HepG2 (cell line): ENCODE measurements around the gene TYRP1. TPM values are rescaled to one million over a fixed set of nuclear protein-coding genes. Genes with fewer than 3 reads are reported as not detected.
"Not testable (repeated sequence)": the region's sequence is repeated elsewhere in the genome, so short reads cannot be mapped to it uniquely, and the experiment has no call there.

Experiments used
- ATAC-seq: fragments of 200-7000 bp; cut with Tn5 transposase; 3 replicates; pipeline ENCODE4 v1.9.1; 2020; ENCODE audit warnings: mild to moderate bottlenecking, moderate library complexity
- BruUV-seq: library from RNA; stranded (reverse); fragments of 400-500 nt; replicated peaks from 2 replicates; lab custom pipeline; 2021; lab: Mats Ljungman, UMichigan
- CTCF ChIA-PET: fragments of 300-600 bp; formaldehyde crosslinking; extraction: SDS; loops from one replicate; lab custom pipeline; 2021; ENCODE audit warnings: low total read pairs, inconsistent platforms, low intra/inter-chr PET ratio; lab: Yijun Ruan, JAX
- POLR2A ChIA-PET: fragments of 350-600 bp; sonication (Branson Sonifier 250); formaldehyde crosslinking; loops from one replicate; lab custom pipeline; 2020; ENCODE audit warnings: antibody characterized with exemption, inconsistent platforms; lab: Yijun Ruan, JAX
- DNase-seq: peaks from one replicate; pipeline ENCODE4 v3.0.0-alpha.2; 2015; ENCODE audit warnings: low spot score
- FAIRE-seq: peaks from 3 replicates; lab custom pipeline; 2011; peaks lifted over from hg19 to GRCh38; lab: Jason Lieb, UNC
- H2AFZ ChIP-seq: one replicate; pipeline ENCODE4 v1.6.1; 2011; ENCODE audit warnings: low read length, inconsistent platforms
- H3K27ac ChIP-seq: fragments of 300-600 bp; 3 replicates; pipeline ENCODE4 v1.8.0; 2011; ENCODE audit warnings: mixed run types, mild to moderate bottlenecking, mixed read lengths, low read length, inconsistent platforms; ENCODE audit not compliant: insufficient read depth; ENCODE audit errors: extremely low read length
- H3K27me3 ChIP-seq, 2 experiments: fragments of 200-600 bp in 1 of 2; 2 replicates in 1 of 2; 3 replicates in 1 of 2; pipeline versions ENCODE4 v1.6.0 to v1.8.0; 2011; ENCODE audit warnings: low read length in 2 of 2, mild to moderate bottlenecking in 2 of 2, moderate library complexity in 2 of 2, inconsistent platforms in 1 of 2; ENCODE audit not compliant: insufficient read depth in 2 of 2, control insufficient read depth in 1 of 2
- H3K36me3 ChIP-seq, 2 experiments: fragments of 200-600 bp in 1 of 2; replicated peaks in 1 of 2; 2 replicates in 1 of 2; 3 replicates in 1 of 2; pipeline versions ENCODE4 v1.5.1 to v1.8.0; 2011; ENCODE audit warnings: low read length in 2 of 2, inconsistent platforms in 1 of 2; ENCODE audit not compliant: insufficient read depth in 2 of 2, control insufficient read depth in 1 of 2
- H3K4me1 ChIP-seq: 2 replicates; pipeline ENCODE4 v1.5.1; 2012; ENCODE audit warnings: low read length, inconsistent platforms; ENCODE audit not compliant: insufficient read depth
- H3K4me2 ChIP-seq: 2 replicates; pipeline ENCODE4 v1.6.0; 2011; ENCODE audit warnings: low read depth, low read length, inconsistent platforms
- H3K4me3 ChIP-seq, 3 experiments: fragments of 200-600 bp in 1 of 3; sonication (generic), shearing (Covaris generic) in 1 of 3; replicated peaks in 1 of 3; 2 replicates each; pipeline ENCODE4 v1.5.1; 2011 to 2016; ENCODE audit warnings: low read length in 3 of 3, inconsistent platforms in 2 of 3, low read depth in 2 of 3, mild to moderate bottlenecking in 2 of 3, control low read depth in 1 of 3, mixed read lengths in 1 of 3; ENCODE audit not compliant: insufficient read depth in 1 of 3
- H3K79me2 ChIP-seq: one replicate; pipeline ENCODE4 v1.6.1; 2011; ENCODE audit warnings: low read length, inconsistent platforms; ENCODE audit not compliant: insufficient read depth
- H3K9ac ChIP-seq: 2 replicates; pipeline ENCODE4 v1.6.0; 2011; ENCODE audit warnings: mild to moderate bottlenecking, low read depth, low read length, inconsistent platforms; ENCODE audit not compliant: insufficient read depth
- H3K9me3 ChIP-seq: 2 replicates; pipeline ENCODE4 v1.5.1; 2012; ENCODE audit warnings: mild to moderate bottlenecking, low read length
- H4K20me1 ChIP-seq: 2 replicates; pipeline ENCODE4 v1.6.0; 2011; ENCODE audit warnings: inconsistent platforms, mild to moderate bottlenecking, low read length, moderate library complexity; ENCODE audit not compliant: insufficient read depth
- ELF3 ChIP-seq: IDR thresholded peaks from 2 replicates; pipeline ENCODE4 v1.6.1; 2016; ENCODE audit warnings: missing genetic modification reagents, missing compliant biosample characterization
- IRX3 ChIP-seq: sonication (generic); formaldehyde crosslinking; IDR thresholded peaks from 2 replicates; pipeline ENCODE4 v1.8.1; 2023; ENCODE audit warnings: mild to moderate bottlenecking, low read depth, missing genetic modification reagents, borderline replicate concordance
- KAT8 ChIP-seq: IDR thresholded peaks from 2 replicates; pipeline ENCODE4 v1.6.1; 2016; ENCODE audit warnings: missing genetic modification reagents, missing compliant biosample characterization
- TCF12 ChIP-seq, 2 experiments: fragments of 450-650 bp in 1 of 2; sonication (generic) in 1 of 2; formaldehyde crosslinking in 1 of 2; IDR thresholded peaks; 2 replicates each; pipeline versions ENCODE4 v1.6.1 to v1.8.0; 2017 to 2022; ENCODE audit warnings: antibody characterized with exemption in 1 of 2, mild to moderate bottlenecking in 1 of 2, missing genetic modification reagents in 1 of 2, moderate library complexity in 1 of 2
- ZNF607 ChIP-seq: sonication (generic); formaldehyde crosslinking; IDR thresholded peaks from 2 replicates; pipeline ENCODE4 v1.5.1; 2020; ENCODE audit warnings: missing genetic modification reagents, mild to moderate bottlenecking, borderline replicate concordance
- ZXDC ChIP-seq: sonication (generic); formaldehyde crosslinking; IDR thresholded peaks from 2 replicates; pipeline ENCODE4 v1.5.0; 2020; ENCODE audit warnings: mild to moderate bottlenecking, missing genetic modification reagents
- WGBS: methylation state at CpG from one replicate; pipeline ENCODE4 v1.1.6; 2017; ENCODE audit warnings: low lambda C conversion rate; 5-methylcytosine and 5-hydroxymethylcytosine counted together
- in situ Hi-C: cut with HindIII; loops from 2 replicates; pipeline ENCODE4 v1.10.0; 2017; ENCODE audit warnings: low pct_unique_long_range_greater_than_20kb; ENCODE audit not compliant: extremely low pct_ligation_motif_present
- intact Hi-C: fragments of 100-400 bp; cut with micrococcal nuclease; formaldehyde crosslinking; loops from one replicate; pipeline ENCODE4 v1.10.0; 2022; ENCODE audit not compliant: unreplicated experiment
- polyA plus RNA-seq, 8 experiments: library from polyadenylated mRNA; depleted of rRNA in 3 of 8; stranded (reverse) in 7 of 8; unstranded in 1 of 8; fragments of >200 nt; fragmentation: Illumina TruSeq in 4 of 8; extraction: Trizol in 4 of 8; gene quantifications; 2 replicates each; pipeline versions ENCODE4 v1.2.1 to v1.2.3, GENCODE V29; 2011 to 2016; ENCODE audit warnings: low read depth in 4 of 8, missing spikeins in 1 of 8, mixed read lengths in 1 of 8; ENCODE audit not compliant: insufficient read depth in 1 of 8
- total RNA-seq, 5 experiments: library from RNA; depleted of rRNA; stranded (reverse); fragments of >200 nt; fragmentation: Illumina TruSeq; extraction: Trizol; gene quantifications; 2 replicates each; pipeline ENCODE4 v1.2.3, GENCODE V29; 2016; ENCODE audit warnings: low read depth in 1 of 5

TYRP1 gene
- total and polyA plus RNA-seq, 2 of the 13 experiments (the other 11 are each of a cell fraction or from before 2014, with no cell fraction given) = 0.04 TPM; not detected in 1

DNA sequence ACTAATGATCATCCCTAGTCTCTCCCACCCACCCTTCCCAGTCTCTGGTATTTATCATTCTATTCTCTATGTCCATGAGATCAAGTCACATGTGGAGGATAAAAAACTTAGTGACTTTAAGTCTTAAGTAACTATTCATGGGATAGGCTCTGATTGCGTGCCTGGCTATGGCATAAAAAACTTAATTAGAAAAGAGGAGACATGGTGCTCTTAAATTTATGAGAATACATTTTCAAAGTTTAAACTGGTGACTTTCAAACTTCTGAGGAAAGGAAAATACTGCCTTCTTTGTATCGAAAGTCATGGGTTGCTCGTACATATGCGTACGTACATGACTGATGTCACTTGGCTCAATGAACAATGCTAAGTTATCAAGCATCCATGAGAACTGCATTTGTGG, 18.2 kb upstream of the TYRP1 start:
- intact Hi-C loops (no loop called here), in situ Hi-C loops (no loop called here)
- H3K4me3 ChIP-seq = no peak overlapping the region
- H3K4me1 ChIP-seq = no peaks in the 10 kb centered on the region
- DNase-seq = no peak
- FAIRE-seq = no peak
- no peak overlapping the region for H3K9ac ChIP-seq
- no peak overlapping the region for H3K4me2 ChIP-seq
- ATAC-seq = no peak
- H3K79me2 ChIP-seq = no peaks in the 10 kb centered on the region
- no peaks in the 10 kb centered on the region for H3K9me3 ChIP-seq
- TF ChIP-seq TCF12 (IDR thresholded peaks at IDR 0.05) (no peak), TCF12 (CRISPR knock-in tag; IDR thresholded peaks at IDR 0.05) (no peak), ZNF607 (no peak), ZXDC (CRISPR knock-in tag) (no peak), KAT8 (no peak), ELF3 (CRISPR knock-in tag) (no peak), IRX3 (CRISPR knock-in tag) (no peak)
- no peaks in the 10 kb centered on the region for H4K20me1 ChIP-seq
- H2AFZ ChIP-seq = no peak overlapping the region
- ChIA-PET CTCF (no interaction called here), POLR2A (no interaction called here)
- no TSS peak for BruUV-seq
- no peak overlapping the region for H3K27ac ChIP-seq
- H3K36me3 ChIP-seq = no peaks in the 10 kb centered on the region
- 56% methylated on average over 5 of the region's 5 CpGs for whole genome bisulfite sequencing
- no peaks in the 10 kb centered on the region for H3K27me3 ChIP-seq

- FAIRE-seq, H3K36me3 ChIP-seq, CTCF ChIA-PET, H2AFZ ChIP-seq, H3K4me2 ChIP-seq, DNase-seq, in situ Hi-C loops, intact Hi-C loops, H3K9me3 ChIP-seq, H3K79me2 ChIP-seq, H3K4me1 ChIP-seq, H3K4me3 ChIP-seq, H3K27me3 ChIP-seq, H4K20me1 ChIP-seq, POLR2A ChIA-PET, H3K9ac ChIP-seq, H3K27ac ChIP-seq, BruUV-seq, ATAC-seq: not testable (repeated sequence)
- 46% methylated on average over 11 of the region's 11 CpGs for WGBS
These were observed 15.6 kb upstream of the TYRP1 start for GRCh38 chr9:12677462-12678126.
